Panc1 (cell line): ENCODE results near the gene C2CD4A. TPM values are rescaled to one million over a fixed set of nuclear protein-coding genes. Genes with fewer than 3 reads are reported as not detected.

Source experiments
- ATAC-seq: fragments of 200-7000 bp; cut with Tn5 transposase; 2 replicates; pipeline ENCODE4 v1.9.1; 2020; ENCODE audit warnings: mild to moderate bottlenecking, moderate library complexity
- BruUV-seq: library from RNA; stranded (reverse); fragments of 400-500 nt; replicated peaks from 2 replicates; lab custom pipeline; 2021; lab: Mats Ljungman, UMichigan
- CTCF ChIA-PET: fragments of 300-600 bp; sonication (Branson Sonifier 250); formaldehyde crosslinking; loops from one replicate; lab custom pipeline; 2022; ENCODE audit warnings: antibody characterized with exemption; lab: Charles Lee
- POLR2A ChIA-PET: fragments of 300-600 bp; sonication (Branson Sonifier 250); formaldehyde crosslinking; loops from one replicate; lab custom pipeline; 2022; ENCODE audit warnings: antibody characterized with exemption; lab: Charles Lee
- DNase-seq: peaks from one replicate; pipeline ENCODE4 v3.0.0-alpha.2; 2010; ENCODE audit warnings: low read depth, low spot score
- H3K27ac ChIP-seq: 2 replicates; pipeline ENCODE4 v1.5.1; 2011; ENCODE audit warnings: mild to moderate bottlenecking, low read length, inconsistent platforms
- H3K27me3 ChIP-seq: fragments of 200-500 bp; sonication (Bioruptor generic); 2 replicates; pipeline ENCODE4 v1.6.0; 2014; ENCODE audit warnings: low read length, inconsistent platforms; ENCODE audit not compliant: control insufficient read depth, insufficient read depth
- H3K36me3 ChIP-seq: fragments of 200-500 bp; sonication (Bioruptor generic); 2 replicates; pipeline ENCODE4 v1.5.1; 2014; ENCODE audit warnings: inconsistent platforms, mild to moderate bottlenecking, low read length, moderate library complexity; ENCODE audit not compliant: control insufficient read depth, insufficient read depth
- H3K4me1 ChIP-seq: 2 replicates; pipeline ENCODE4 v1.5.1; 2011; ENCODE audit warnings: inconsistent platforms, mild to moderate bottlenecking, low read length, moderate library complexity; ENCODE audit not compliant: control insufficient read depth, insufficient read depth
- H3K4me3 ChIP-seq, 2 experiments: 2 replicates each; pipeline ENCODE4 v1.5.1; 2011 to 2012; ENCODE audit warnings: low read depth in 2 of 2, low read length in 2 of 2, mild to moderate bottlenecking in 2 of 2, inconsistent platforms in 1 of 2, moderate library complexity in 1 of 2
- H3K9me3 ChIP-seq: fragments of 200-500 bp; sonication (Bioruptor generic); 2 replicates; pipeline ENCODE4 v1.5.1; 2014; ENCODE audit warnings: low read depth, mild to moderate bottlenecking, inconsistent platforms, low read length, moderate library complexity; ENCODE audit not compliant: control insufficient read depth, insufficient read depth
- POLR2AphosphoS5 ChIP-seq: IDR thresholded peaks from 2 replicates; pipeline ENCODE4 v1.6.1; 2012; ENCODE audit warnings: mild to moderate bottlenecking, low read depth, low read length, moderate library complexity
- REST ChIP-seq, 2 experiments: IDR thresholded peaks; 2 replicates each; pipeline ENCODE4 v1.6.1; 2011 to 2012; ENCODE audit warnings: low read depth in 2 of 2, control low read depth in 1 of 2, low read length in 1 of 2, mild to moderate bottlenecking in 1 of 2, moderate library complexity in 1 of 2; ENCODE audit not compliant: insufficient read depth in 1 of 2
- SIN3A ChIP-seq: IDR thresholded peaks from 2 replicates; pipeline ENCODE4 v1.6.1; 2012; ENCODE audit warnings: low read depth, mild to moderate bottlenecking, low read length, moderate library complexity, borderline replicate concordance; ENCODE audit not compliant: insufficient read depth
- TCF7L2 ChIP-seq: IDR thresholded peaks from 2 replicates; pipeline ENCODE4 v1.6.1; 2011; ENCODE audit warnings: mild to moderate bottlenecking, low read depth, low read length, inconsistent platforms
- in situ Hi-C: cut with HindIII; loops from 2 replicates; pipeline ENCODE4 v1.10.0; 2016; ENCODE audit warnings: low sequenced_read_pairs, low pct_unique_long_range_greater_than_20kb
- intact Hi-C: fragments of 100-400 bp; cut with micrococcal nuclease; formaldehyde crosslinking; loops from one replicate; pipeline ENCODE4 v1.10.0; 2022; ENCODE audit not compliant: unreplicated experiment
- total RNA-seq: library from RNA; stranded (reverse); gene quantifications from one replicate; pipeline ENCODE4 v1.2.1, GENCODE V29; 2021; ENCODE audit not compliant: unreplicated experiment
- TF ChIP-seq, protein P1 (sequence below): fragments of 450-650 bp; IDR thresholded peaks from 2 replicates; pipeline ENCODE4 v1.5.1; 2017; ENCODE audit warnings: mild to moderate bottlenecking

C2CD4A gene
- total RNA-seq, 1 experiment from 2014 or later, result 0.15 TPM

DNA sequence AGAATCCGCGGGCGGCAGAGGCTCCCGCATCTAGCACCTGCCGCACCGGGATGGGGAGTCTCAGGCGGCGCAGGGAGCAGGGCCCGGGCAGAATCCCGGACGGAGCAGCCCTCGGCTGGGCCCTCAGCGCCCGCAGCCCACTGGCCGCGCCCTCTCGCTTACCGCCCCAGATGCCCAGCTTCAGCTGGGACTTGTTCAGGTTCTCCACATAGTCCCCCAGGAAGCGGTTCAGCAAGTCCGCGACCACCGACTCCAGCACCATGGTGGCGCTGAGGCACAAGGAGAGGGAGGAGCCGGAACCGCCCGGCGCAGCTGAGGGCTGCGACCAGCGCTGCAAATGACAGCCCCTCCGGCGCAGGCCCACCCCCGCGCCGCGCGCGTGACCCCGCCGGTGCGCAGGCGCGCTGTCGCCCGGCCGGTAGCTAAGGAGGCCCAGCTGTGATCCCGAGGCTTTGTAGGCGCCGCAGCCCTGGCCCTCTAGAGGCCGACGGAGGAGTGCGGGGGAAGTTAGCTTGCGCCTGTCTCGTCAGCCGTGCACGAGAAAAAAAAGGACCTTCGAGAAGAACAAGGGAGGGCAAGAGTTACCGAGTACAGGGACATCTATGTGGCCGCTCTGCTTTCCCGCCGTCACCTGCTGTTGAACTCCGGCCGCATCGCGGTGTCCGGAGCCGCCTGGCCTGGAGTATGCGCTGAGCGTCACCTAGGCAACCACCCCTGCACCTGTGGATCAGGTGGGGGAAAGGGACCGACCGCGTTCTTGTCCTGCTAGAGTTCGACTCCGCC is 6.5 kb upstream of the C2CD4A start, which contains the start of gene VPS13C:
VPS13C (minus strand) TSS at position 335 of the 783 bp plus-strand sequence; CDS start at position 262, 73 bp downstream.
- Histone ChIP-seq H3K36me3 (peaks cover 7% of the 10 kb centered on the region), H3K27me3 (peaks cover 27% of the 10 kb centered on the region), H3K9me3 (no peaks in the 10 kb centered on the region), H3K27ac (peak within 1 kb of the TSS; percentile 89), H3K4me1 (peaks cover 7% of the 10 kb centered on the region), H3K4me3 (peak within 1 kb of the TSS; percentile 77 to 97)
- BruUV-seq, result no TSS peak
- in situ Hi-C loops (no loop called here), intact Hi-C loops (no loop called here)
- DNase-seq (peak; percentile 77), ATAC-seq (peak; percentile 99)
- POLR2A ChIA-PET, result interaction anchor here (0.5 kb wide), 1 partner anchor 147 kb away, joined by 3 read pairs; no protein-coding TSS in a partner anchor
- CTCF ChIA-PET, result no interaction called here
- TF ChIP-seq REST (IDR thresholded peaks at IDR 0.05; ENCODE audit: insufficient read depth in 1 of 2, low read depth in 2 of 2, low read length in 1 of 2) (no peak), SIN3A (peak; percentile 57; the same call in 1 of the 2 replicates), TCF7L2 (peak; percentile 100), POLR2AphosphoS5 (no peak)
- TF ChIP-seq, protein P1, sequence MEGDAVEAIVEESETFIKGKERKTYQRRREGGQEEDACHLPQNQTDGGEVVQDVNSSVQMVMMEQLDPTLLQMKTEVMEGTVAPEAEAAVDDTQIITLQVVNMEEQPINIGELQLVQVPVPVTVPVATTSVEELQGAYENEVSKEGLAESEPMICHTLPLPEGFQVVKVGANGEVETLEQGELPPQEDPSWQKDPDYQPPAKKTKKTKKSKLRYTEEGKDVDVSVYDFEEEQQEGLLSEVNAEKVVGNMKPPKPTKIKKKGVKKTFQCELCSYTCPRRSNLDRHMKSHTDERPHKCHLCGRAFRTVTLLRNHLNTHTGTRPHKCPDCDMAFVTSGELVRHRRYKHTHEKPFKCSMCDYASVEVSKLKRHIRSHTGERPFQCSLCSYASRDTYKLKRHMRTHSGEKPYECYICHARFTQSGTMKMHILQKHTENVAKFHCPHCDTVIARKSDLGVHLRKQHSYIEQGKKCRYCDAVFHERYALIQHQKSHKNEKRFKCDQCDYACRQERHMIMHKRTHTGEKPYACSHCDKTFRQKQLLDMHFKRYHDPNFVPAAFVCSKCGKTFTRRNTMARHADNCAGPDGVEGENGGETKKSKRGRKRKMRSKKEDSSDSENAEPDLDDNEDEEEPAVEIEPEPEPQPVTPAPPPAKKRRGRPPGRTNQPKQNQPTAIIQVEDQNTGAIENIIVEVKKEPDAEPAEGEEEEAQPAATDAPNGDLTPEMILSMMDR, result peak; percentile 88

DNA sequence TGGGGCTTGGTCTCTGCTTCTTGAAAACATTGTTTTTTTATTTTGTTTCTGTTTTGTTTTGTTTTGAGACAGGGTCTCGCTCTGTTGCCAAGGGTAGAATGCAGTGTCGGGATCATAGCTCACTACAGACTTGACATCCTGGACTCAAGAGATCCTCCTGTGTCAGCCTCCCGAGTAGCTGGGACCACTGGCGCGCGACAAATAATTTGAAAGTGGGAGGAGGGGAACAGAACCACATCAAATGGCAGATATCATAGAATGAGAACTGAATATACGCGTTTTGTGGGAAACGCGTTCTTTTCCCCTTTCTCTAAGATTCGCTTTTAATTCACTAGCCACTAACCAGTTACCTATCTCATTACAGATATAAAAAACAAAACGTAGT is 5.9 kb upstream of the C2CD4A start:
- ATAC-seq, result no peak; the same call in 1 of the 2 replicates
- no peak for DNase-seq
- ChIA-PET POLR2A (interaction anchor here (0.5 kb wide), 1 partner anchor 147 kb away, joined by 3 read pairs; no protein-coding TSS in a partner anchor), CTCF (interaction anchor here (0.6 kb wide), 1 partner anchor 178 kb away, joined by 3 read pairs; no protein-coding TSS in a partner anchor)
- intact Hi-C loops (no loop called here), in situ Hi-C loops (no loop called here)
- H3K4me3 ChIP-seq, result peak overlapping the region; percentile 77 to 97
- no peak for TF ChIP-seq POLR2AphosphoS5
- TF ChIP-seq, protein P1, result no peak
- TF ChIP-seq TCF7L2, result no peak
- no peak for TF ChIP-seq REST (IDR thresholded peaks at IDR 0.05; ENCODE audit: insufficient read depth in 1 of 2, low read depth in 2 of 2, low read length in 1 of 2)
- no peak for TF ChIP-seq SIN3A
- H3K27me3 ChIP-seq, result peaks cover 30% of the 10 kb centered on the region
- peaks cover 7% of the 10 kb centered on the region for H3K4me1 ChIP-seq
- BruUV-seq, result no TSS peak
- no peaks in the 10 kb centered on the region for H3K9me3 ChIP-seq
- peak overlapping the region; percentile 69 for H3K27ac ChIP-seq
- H3K36me3 ChIP-seq, result peaks cover 7% of the 10 kb centered on the region
